ENCODE data around the gene GGT6. TPM values are rescaled to one million over a fixed set of nuclear protein-coding genes. Genes with fewer than 3 reads are reported as not detected.

The GGT6 gene
- polyA plus RNA-seq, 1 of the 3 experiments (the other 2 are of a cell fraction), result not detected

- Histone ChIP-seq H3K9me3 (no peaks in the 10 kb centered on the region), H3K36me3 (replicated peaks in 1 of 2; ENCODE audit: control insufficient read depth in 1 of 2, insufficient read depth in 2 of 2, low read length in 1 of 2) (no peaks in the 10 kb centered on the region), H3K4me1 (ENCODE audit: control insufficient read depth in 1 of 2, insufficient read depth in 2 of 2, low read depth in 1 of 2, low read length in 1 of 2) (no peaks in the 10 kb centered on the region; a peak in 1 of 4 replicates), H3K9ac (no peak overlapping the region), H3K9me2 (no peaks in the 10 kb centered on the region), H3K4me2 (no peak overlapping the region), H3K79me2 (ENCODE audit: insufficient read depth) (no peaks in the 10 kb centered on the region), H3K27me3 (ENCODE audit: insufficient read depth) (no peaks in the 10 kb centered on the region), H2AFZ (ENCODE audit: low read depth) (no peak overlapping the region), H4K20me1 (ENCODE audit: insufficient read depth) (no peaks in the 10 kb centered on the region), H3K4me3 (ENCODE audit: low read depth in 2 of 2, low read length in 1 of 2) (no peak overlapping the region), H3K27ac (ENCODE audit: low read depth in 2 of 2, low read length in 1 of 2) (no peak overlapping the region), H3F3A (replicated peaks; ENCODE audit: insufficient read depth) (no peaks in the 10 kb centered on the region)
- no peak for DNase-seq
- ChIA-PET POLR2A (no interaction called here), CTCF (interaction anchor here (1.5 kb wide), 1 partner anchor 8 kb away, joined by 4 read pairs; no protein-coding TSS in a partner anchor)
- 79% methylated on average over 6 of the region's 10 CpGs for WGBS (ENCODE audit: low lambda C conversion rate)
- TF ChIP-seq RCOR1 (IDR thresholded peaks at IDR 0.05; ENCODE audit: low read length) (no peak), JUND (IDR thresholded peaks at IDR 0.05) (no peak), TEAD4 (IDR thresholded peaks at IDR 0.05; ENCODE audit: borderline replicate concordance, insufficient read depth) (no peak), POLR2AphosphoS5 (IDR thresholded peaks at IDR 0.05; ENCODE audit: low read depth, low read length) (no peak), SIN3A (IDR thresholded peaks at IDR 0.05; ENCODE audit: borderline replicate concordance, low read depth, low read length) (no peak), RAD21 (IDR thresholded peaks at IDR 0.05; ENCODE audit: low read length) (no peak), MXI1 (IDR thresholded peaks at IDR 0.05; ENCODE audit: low read depth, low read length) (no peak), EP300 (IDR thresholded peaks at IDR 0.05; ENCODE audit: borderline replicate concordance in 1 of 2, low read depth in 1 of 2, low read length in 1 of 2) (no peak), IRF3 (IDR thresholded peaks at IDR 0.05; ENCODE audit: low read depth, low read length) (no peak), NRF1 (IDR thresholded peaks at IDR 0.05; ENCODE audit: low read depth, low read length) (no peak), ZBTB33 (IDR thresholded peaks at IDR 0.05; ENCODE audit: borderline replicate concordance, low read depth) (no peak), FOSL2 (IDR thresholded peaks at IDR 0.05; ENCODE audit: borderline replicate concordance, low read depth) (no peak), RFX5 (IDR thresholded peaks at IDR 0.05; ENCODE audit: low read length) (no peak), TCF12 (IDR thresholded peaks at IDR 0.05) (no peak), SMC3 (IDR thresholded peaks at IDR 0.05; ENCODE audit: low read depth, low read length) (no peak), RXRA (IDR thresholded peaks at IDR 0.05; ENCODE audit: borderline replicate concordance, low read depth) (no peak)
- TF ChIP-seq, protein P1, sequence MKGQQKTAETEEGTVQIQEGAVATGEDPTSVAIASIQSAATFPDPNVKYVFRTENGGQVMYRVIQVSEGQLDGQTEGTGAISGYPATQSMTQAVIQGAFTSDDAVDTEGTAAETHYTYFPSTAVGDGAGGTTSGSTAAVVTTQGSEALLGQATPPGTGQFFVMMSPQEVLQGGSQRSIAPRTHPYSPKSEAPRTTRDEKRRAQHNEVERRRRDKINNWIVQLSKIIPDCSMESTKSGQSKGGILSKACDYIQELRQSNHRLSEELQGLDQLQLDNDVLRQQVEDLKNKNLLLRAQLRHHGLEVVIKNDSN (IDR thresholded peaks at IDR 0.05; ENCODE audit: borderline replicate concordance, low read depth), result no peak
- TF ChIP-seq, protein P2, sequence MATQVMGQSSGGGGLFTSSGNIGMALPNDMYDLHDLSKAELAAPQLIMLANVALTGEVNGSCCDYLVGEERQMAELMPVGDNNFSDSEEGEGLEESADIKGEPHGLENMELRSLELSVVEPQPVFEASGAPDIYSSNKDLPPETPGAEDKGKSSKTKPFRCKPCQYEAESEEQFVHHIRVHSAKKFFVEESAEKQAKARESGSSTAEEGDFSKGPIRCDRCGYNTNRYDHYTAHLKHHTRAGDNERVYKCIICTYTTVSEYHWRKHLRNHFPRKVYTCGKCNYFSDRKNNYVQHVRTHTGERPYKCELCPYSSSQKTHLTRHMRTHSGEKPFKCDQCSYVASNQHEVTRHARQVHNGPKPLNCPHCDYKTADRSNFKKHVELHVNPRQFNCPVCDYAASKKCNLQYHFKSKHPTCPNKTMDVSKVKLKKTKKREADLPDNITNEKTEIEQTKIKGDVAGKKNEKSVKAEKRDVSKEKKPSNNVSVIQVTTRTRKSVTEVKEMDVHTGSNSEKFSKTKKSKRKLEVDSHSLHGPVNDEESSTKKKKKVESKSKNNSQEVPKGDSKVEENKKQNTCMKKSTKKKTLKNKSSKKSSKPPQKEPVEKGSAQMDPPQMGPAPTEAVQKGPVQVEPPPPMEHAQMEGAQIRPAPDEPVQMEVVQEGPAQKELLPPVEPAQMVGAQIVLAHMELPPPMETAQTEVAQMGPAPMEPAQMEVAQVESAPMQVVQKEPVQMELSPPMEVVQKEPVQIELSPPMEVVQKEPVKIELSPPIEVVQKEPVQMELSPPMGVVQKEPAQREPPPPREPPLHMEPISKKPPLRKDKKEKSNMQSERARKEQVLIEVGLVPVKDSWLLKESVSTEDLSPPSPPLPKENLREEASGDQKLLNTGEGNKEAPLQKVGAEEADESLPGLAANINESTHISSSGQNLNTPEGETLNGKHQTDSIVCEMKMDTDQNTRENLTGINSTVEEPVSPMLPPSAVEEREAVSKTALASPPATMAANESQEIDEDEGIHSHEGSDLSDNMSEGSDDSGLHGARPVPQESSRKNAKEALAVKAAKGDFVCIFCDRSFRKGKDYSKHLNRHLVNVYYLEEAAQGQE (IDR thresholded peaks at IDR 0.05; ENCODE audit: low read depth, low read length), result no peak
Measured at GRCh38 chr17:4511199-4511932, 49.0 kb downstream of the GGT6 start.

Measured in SK-N-SH (cell line).